AG10803 (cell line): ENCODE measurements around the gene NT5M.

ENCODE experiments used
- DNase-seq: peaks from one replicate; pipeline ENCODE4 v3.0.0; 2010; ENCODE audit warnings: low read depth
- H3K4me3 ChIP-seq: 2 replicates; pipeline ENCODE4 v1.5.1; 2011; ENCODE audit warnings: mild to moderate bottlenecking, low read length, control low read depth
- TF ChIP-seq, protein P1 (sequence below): conservative IDR thresholded peaks from 2 replicates; pipeline ENCODE4 v1.5.1; 2011; ENCODE audit warnings: mild to moderate bottlenecking, low read length, control low read depth, inconsistent platforms

The NT5M gene

DNA sequence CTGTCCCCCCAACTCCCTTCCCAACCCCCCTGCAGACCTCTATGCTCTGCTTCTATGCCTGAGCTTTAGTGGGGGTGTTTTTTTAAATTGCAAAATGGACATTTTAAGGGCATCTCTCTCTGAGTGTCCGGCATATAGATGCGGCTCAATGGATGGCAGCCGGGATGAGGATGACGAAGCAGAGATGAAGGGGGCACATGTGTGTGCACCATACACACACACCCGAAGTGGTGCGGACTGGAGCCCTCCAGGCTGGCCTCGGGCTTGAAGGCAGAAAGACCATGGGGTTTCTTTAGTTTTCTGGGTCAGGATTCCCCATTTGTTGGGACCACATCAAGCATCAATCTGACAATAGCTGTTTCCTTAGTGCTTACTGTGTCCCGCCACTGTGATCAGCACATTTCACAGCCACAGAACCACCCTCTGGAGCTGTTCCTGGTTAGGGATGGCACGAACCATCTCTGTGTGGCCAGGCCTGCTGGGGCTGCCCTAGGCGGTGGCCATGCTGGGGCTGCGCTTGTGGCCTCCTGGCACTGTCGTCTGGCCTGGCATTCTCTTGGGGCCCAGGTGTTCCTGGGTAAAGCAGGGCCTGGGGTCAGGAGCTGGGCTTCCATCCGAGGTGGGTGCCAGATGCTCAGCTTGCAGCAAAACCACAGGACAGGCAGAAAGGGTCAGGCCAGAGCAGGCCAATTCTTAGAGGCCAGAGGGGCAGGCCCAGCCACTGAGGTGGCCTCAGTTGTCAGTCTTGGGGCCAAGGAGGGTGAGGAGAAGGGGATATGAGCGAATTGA is 49.9 kb downstream of the NT5M start:
- DNase-seq, result no peak
- TF ChIP-seq, protein P1, sequence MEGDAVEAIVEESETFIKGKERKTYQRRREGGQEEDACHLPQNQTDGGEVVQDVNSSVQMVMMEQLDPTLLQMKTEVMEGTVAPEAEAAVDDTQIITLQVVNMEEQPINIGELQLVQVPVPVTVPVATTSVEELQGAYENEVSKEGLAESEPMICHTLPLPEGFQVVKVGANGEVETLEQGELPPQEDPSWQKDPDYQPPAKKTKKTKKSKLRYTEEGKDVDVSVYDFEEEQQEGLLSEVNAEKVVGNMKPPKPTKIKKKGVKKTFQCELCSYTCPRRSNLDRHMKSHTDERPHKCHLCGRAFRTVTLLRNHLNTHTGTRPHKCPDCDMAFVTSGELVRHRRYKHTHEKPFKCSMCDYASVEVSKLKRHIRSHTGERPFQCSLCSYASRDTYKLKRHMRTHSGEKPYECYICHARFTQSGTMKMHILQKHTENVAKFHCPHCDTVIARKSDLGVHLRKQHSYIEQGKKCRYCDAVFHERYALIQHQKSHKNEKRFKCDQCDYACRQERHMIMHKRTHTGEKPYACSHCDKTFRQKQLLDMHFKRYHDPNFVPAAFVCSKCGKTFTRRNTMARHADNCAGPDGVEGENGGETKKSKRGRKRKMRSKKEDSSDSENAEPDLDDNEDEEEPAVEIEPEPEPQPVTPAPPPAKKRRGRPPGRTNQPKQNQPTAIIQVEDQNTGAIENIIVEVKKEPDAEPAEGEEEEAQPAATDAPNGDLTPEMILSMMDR, result no peak
- H3K4me3 ChIP-seq, result no peak overlapping the region

DNA sequence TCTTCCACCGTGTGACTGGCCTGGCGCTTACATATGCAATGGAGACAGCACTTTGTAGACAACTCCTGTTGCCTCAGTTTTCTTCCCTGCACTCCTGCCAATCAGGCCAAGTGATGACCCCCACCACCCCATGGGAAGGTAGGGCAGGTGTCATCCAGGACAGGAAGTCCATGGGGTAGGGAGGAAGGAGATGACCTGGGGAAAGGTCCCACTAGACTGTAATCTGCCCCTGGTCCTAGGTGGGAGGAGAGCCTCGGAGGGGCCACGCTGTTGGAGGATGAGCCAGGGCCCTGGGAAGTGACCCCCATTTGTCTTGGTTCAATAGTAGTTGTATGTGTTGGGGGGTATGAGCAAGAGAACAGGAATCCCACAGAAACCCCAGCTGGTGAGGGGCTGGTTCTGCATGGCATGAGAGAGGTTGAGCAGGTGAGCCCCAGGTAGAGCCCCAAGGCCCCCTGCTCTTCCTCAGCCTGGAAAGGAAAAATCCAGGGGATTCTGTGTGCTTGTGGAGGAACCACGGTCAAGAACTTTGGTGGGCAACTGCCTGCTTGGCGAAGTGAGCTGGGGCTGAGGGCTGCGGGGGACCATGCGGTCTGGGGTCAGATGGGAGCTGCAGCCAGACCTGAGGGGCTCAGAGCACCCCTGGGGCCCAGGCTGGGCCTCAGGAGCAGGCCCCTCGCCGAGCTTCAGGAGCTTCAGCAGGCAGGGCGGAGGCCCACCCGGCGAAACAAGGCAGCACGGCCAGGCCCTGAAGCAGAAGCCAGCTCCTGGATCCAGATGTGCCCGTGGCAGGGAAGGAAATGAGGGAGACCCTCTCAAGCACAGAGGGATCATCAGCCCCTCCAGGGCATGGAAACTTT is 50.7 kb downstream of the NT5M start:
- no peak for DNase-seq
- no peak overlapping the region for H3K4me3 ChIP-seq
- TF ChIP-seq, protein P1, result no peak

DNA sequence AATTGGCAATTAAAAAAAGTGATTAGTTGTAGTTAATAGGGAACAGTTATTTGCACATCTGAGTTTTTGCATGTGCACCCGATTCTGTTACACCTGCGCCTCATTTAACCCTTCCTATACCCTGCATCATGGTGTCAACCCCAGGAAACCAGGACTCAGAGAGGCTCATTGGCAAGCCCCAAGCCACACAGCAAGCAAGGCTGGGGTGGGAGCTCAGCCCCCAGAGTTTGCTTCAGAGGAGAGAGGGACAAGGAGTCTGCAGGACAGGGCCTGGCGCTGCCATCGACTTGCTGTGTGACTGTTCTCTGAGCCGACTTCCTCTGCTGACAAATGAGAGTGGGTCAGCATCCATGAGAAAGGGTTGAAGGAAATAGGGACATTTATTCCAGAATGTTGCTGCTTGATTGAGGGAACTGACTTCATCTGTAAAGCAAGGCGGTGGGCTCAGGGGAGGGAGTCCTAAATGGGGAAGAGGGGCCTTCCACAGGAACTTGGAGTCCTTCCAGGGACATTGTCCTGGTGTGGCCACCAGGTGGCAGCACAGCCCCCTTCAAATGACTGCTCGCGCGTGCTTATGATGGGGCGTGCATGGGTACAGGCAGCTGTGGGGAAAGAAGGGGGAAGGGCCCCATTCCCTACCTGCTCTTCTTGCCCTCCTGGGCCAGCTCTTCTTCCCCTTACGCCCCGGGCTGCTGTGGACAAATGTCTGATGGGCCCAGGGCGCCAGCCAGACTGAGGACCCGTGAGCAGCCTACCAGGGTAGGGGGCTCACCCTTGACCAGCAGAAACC is 51.6 kb downstream of the NT5M start:
- no peak overlapping the region for H3K4me3 ChIP-seq
- DNase-seq, result peak; percentile 56
- TF ChIP-seq, protein P1, result peak; percentile 83

DNA sequence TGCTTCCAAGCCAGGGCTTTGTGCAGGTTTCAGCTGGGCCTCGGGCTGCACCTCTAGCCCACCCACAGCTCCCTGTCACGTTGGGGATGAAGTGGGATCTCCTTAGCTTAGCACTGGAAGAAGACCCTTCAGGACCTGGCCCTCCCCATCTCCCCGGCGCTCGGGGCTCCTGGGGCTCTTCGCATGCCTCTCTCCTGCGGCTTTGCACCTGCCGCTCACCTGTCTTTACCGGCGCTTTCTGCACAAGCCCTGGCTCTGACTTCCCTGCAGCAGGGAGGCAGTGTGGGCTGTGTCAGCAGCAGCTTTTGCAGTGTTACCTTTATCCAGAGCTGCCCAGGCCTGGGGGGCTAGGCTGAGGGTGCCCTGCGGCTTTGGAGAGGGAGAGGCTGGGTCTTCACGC is 52.3 kb downstream of the NT5M start:
- TF ChIP-seq, protein P1, result no peak
- H3K4me3 ChIP-seq, result no peak overlapping the region
- no peak for DNase-seq

DNA sequence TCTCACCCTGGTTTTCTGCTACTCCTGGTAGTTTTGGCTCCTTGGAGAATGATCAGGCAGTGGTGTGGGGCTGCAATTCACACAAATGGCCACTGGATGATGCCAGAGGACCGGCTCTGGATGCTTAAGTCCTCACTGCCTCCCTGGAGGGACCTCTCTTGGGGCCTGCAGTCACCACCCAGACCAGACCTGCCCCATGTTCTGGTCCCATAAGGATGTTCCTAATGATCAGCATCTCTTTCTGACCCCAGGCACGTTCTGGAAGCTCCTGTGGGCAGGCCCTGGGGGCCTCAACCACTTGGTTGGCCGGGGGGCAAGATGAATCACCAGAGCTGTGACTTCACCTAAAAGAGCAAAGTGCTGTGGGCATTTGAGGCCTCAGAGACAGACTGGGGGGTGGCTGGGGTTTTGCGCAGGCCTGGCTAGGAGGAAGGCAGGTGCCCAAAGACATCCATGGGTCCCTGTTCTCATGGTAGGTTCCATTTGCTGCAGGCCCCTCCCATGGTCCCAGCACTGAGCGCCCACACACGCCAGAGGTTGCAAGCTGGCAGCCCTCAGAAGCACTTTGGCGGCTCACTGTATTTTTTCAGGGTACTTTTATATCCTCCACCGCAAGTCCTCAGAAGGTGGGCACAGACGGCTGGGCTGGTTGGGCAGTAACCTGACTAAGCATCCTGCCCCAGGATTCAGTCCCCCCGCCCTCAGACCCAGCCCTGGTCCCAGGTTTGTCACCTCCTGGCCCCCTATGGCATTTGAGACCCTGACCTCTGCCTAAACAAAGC is 53.2 kb downstream of the NT5M start:
- TF ChIP-seq, protein P1, result peak; percentile 100
- DNase-seq, result peak; percentile 81
- no peak overlapping the region for H3K4me3 ChIP-seq

DNA sequence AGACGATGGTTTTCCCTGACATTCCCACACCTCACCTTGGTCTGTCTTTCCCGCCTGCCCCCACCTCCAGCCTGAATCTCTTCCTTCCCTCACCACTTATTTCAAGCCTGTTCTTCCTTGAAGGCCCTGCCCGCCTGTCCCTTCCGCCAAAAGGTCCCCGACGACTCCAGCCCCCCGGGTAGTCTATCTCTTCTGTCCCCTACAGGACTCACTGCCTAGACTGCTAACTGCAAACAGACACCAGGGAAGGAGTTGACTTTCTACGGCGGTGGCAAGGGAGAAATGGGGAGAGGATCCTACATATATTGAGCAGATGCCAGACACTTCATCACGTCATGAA is 53.7 kb downstream of the NT5M start:
- no peak for DNase-seq
- TF ChIP-seq, protein P1, result no peak
- no peak overlapping the region for H3K4me3 ChIP-seq
